Body of pancreas (tissue), 4 donors: Measurements from ENCODE around the gene ITPRID1. TPM values are rescaled to one million over a fixed set of nuclear protein-coding genes. Genes with fewer than 3 reads are reported as not detected.

Source experiments
- ATAC-seq: fragments of 150-250 bp; one replicate; pipeline ENCODE4 v1.9.1; 2016
- DNase-seq, 4 donors: peaks; one replicate each; pipeline ENCODE4 v3.0.0-alpha.2; 2019
- H3K27ac ChIP-seq, 4 donors: fragments of 200-600 bp; sonication (generic); 1 replicate in 3 of 4; 2 replicates in 1 of 4; pipeline versions ENCODE4 v1.5.1 to v1.6.1; 2016 to 2019; ENCODE audit warnings: mild to moderate bottlenecking in 1 of 4, mixed read lengths in 1 of 4, moderate library complexity in 1 of 4
- H3K27me3 ChIP-seq, 2 donors: fragments of 200-600 bp; sonication (generic); one replicate each; pipeline ENCODE4 v1.6.0; 2016; ENCODE audit warnings: mild to moderate bottlenecking in 1 of 2
- H3K36me3 ChIP-seq, 2 donors: fragments of 200-600 bp; sonication (generic); replicated peaks in 1 of 2; 2 replicates each; pipeline ENCODE4 v1.5.1; 2016; ENCODE audit warnings: low read depth in 2 of 2; ENCODE audit not compliant: insufficient read depth in 1 of 2
- H3K4me1 ChIP-seq: fragments of 200-600 bp; sonication (generic); one replicate; pipeline ENCODE4 v1.6.0; 2016
- H3K4me3 ChIP-seq, 2 donors: fragments of 200-600 bp; sonication (generic); 1 replicate in 1 of 2; 2 replicates in 1 of 2; pipeline ENCODE4 v1.5.1; 2016 to 2019
- H3K9me3 ChIP-seq, 3 donors: fragments of 200-600 bp; sonication (generic); 1 replicate in 2 of 3; 2 replicates in 1 of 3; pipeline ENCODE4 v1.5.1; 2016
- CTCF ChIP-seq, 7 experiments: fragments of 450-650 bp in 4 of 7; fragments of 200-600 bp in 3 of 7; sonication (generic) in 3 of 7; IDR thresholded peaks; one replicate each; pipeline ENCODE4 v1.5.1; 2016 to 2019; ENCODE audit warnings: antibody characterized with exemption in 7 of 7
- POLR2A ChIP-seq, 3 donors: fragments of 450-650 bp; IDR thresholded peaks; one replicate each; pipeline ENCODE4 v1.6.1; 2016; ENCODE audit warnings: antibody characterized with exemption in 3 of 3, mild to moderate bottlenecking in 2 of 3
- WGBS, 2 donors: methylation state at CpG; one replicate each; pipeline ENCODE4 v1.1.5; 2017; 5-methylcytosine and 5-hydroxymethylcytosine counted together
- intact Hi-C: fragments of 100-400 bp; cut with DNase I; formaldehyde crosslinking; loops from one replicate; pipeline ENCODE4 v1.15.1; 2023
- total RNA-seq, 2 donors: library from RNA; depleted of rRNA; stranded (reverse); fragments of >200 nt; gene quantifications; one replicate each; pipeline ENCODE4 v1.1.0, GENCODE V29; 2016

Gene ITPRID1
- total RNA-seq, 2 donors from 2014 or later: not detected

GRCh38 chr7:31563522-31563921 lies 49.6 kb downstream of the ITPRID1 start:
- no peak for DNase-seq
- intact Hi-C loops: no loop called here
- Histone ChIP-seq H3K9me3 (no peaks in the 10 kb centered on the region), H3K36me3 (no peaks in the 10 kb centered on the region), H3K27me3 (no peaks in the 10 kb centered on the region), H3K27ac (no peak overlapping the region), H3K4me3 (no peak overlapping the region), H3K4me1 (no peaks in the 10 kb centered on the region)
- TF ChIP-seq POLR2A (IDR thresholded peaks at IDR 0.05): no peak
- no peak for TF ChIP-seq CTCF (IDR thresholded peaks at IDR 0.05)
- WGBS, 2 donors: 26% methylated on average over 5 of the region's 5 CpGs
- no peak for ATAC-seq

GRCh38 chr7:31563951-31564350 lies 50.1 kb downstream of the ITPRID1 start:
- no peak for ATAC-seq
- Histone ChIP-seq H3K4me1 (no peaks in the 10 kb centered on the region), H3K27ac (no peak overlapping the region), H3K9me3 (no peaks in the 10 kb centered on the region), H3K27me3 (no peaks in the 10 kb centered on the region), H3K36me3 (no peaks in the 10 kb centered on the region), H3K4me3 (no peak overlapping the region)
- no peak for TF ChIP-seq CTCF (IDR thresholded peaks at IDR 0.05)
- TF ChIP-seq POLR2A (IDR thresholded peaks at IDR 0.05): no peak
- DNase-seq: no peak
- 64 to 73% methylated on average over 3 of the region's 3 CpGs for whole genome bisulfite sequencing, 2 donors
- intact Hi-C loops: no loop called here

DNA sequence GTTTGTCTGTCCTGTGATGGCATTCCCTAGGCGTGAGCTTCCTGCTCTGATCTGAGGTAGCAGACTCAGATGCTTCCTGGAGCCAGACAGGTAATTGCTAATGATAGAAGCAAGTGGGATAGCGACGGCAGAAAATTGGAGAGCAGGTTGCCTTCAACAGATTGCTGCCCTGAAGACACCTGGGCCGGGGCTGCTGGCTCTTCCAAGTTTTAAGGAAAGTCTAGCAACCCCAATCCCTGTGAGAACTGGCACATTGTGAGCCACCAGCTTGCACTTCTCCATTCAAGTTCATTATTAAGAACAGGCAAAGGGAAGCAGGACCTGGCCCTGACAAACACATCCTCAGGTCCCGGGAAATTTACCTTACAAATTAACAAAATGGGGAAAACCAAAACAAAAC lies 50.8 kb downstream of the ITPRID1 start:
- intact Hi-C loops: no loop called here
- H3K9me3 ChIP-seq: no peaks in the 10 kb centered on the region
- DNase-seq: no peak
- no peaks in the 10 kb centered on the region for H3K36me3 ChIP-seq
- 60 to 62% methylated on average over 5 of the region's 5 CpGs for WGBS, 2 donors
- no peaks in the 10 kb centered on the region for H3K4me1 ChIP-seq
- no peak overlapping the region for H3K4me3 ChIP-seq
- H3K27me3 ChIP-seq: no peaks in the 10 kb centered on the region
- no peak overlapping the region for H3K27ac ChIP-seq
- ATAC-seq: no peak
- no peak for TF ChIP-seq POLR2A (IDR thresholded peaks at IDR 0.05)
- TF ChIP-seq CTCF (IDR thresholded peaks at IDR 0.05): no peak

GRCh38 chr7:31569528-31569927 lies 55.6 kb downstream of the ITPRID1 start:
- Histone ChIP-seq H3K9me3 (no peaks in the 10 kb centered on the region), H3K27me3 (no peaks in the 10 kb centered on the region), H3K4me1 (no peaks in the 10 kb centered on the region), H3K4me3 (no peak overlapping the region), H3K36me3 (no peaks in the 10 kb centered on the region), H3K27ac (no peak overlapping the region)
- WGBS, 2 donors: 69 to 78% methylated on average over 4 of the region's 4 CpGs
- intact Hi-C loops: no loop called here
- DNase-seq: no peak
- TF ChIP-seq POLR2A (IDR thresholded peaks at IDR 0.05) (no peak), CTCF (IDR thresholded peaks at IDR 0.05) (no peak)
- no peak for ATAC-seq

GRCh38 chr7:31583526-31583925 lies 69.6 kb downstream of the ITPRID1 start:
- no peaks in the 10 kb centered on the region for H3K9me3 ChIP-seq
- intact Hi-C loops: no loop called here
- no peak for ATAC-seq
- H3K27ac ChIP-seq: no peak overlapping the region
- WGBS, 2 donors: 50 to 76% methylated on average over 2 of the region's 2 CpGs
- no peak overlapping the region for H3K4me3 ChIP-seq
- no peak for DNase-seq
- TF ChIP-seq CTCF (IDR thresholded peaks at IDR 0.05) (no peak), POLR2A (IDR thresholded peaks at IDR 0.05) (no peak)
- no peaks in the 10 kb centered on the region for H3K27me3 ChIP-seq
- no peaks in the 10 kb centered on the region for H3K4me1 ChIP-seq
- H3K36me3 ChIP-seq: no peaks in the 10 kb centered on the region
